ENCODE measurements around the gene AKAP6.

The AKAP6 gene

DNA sequence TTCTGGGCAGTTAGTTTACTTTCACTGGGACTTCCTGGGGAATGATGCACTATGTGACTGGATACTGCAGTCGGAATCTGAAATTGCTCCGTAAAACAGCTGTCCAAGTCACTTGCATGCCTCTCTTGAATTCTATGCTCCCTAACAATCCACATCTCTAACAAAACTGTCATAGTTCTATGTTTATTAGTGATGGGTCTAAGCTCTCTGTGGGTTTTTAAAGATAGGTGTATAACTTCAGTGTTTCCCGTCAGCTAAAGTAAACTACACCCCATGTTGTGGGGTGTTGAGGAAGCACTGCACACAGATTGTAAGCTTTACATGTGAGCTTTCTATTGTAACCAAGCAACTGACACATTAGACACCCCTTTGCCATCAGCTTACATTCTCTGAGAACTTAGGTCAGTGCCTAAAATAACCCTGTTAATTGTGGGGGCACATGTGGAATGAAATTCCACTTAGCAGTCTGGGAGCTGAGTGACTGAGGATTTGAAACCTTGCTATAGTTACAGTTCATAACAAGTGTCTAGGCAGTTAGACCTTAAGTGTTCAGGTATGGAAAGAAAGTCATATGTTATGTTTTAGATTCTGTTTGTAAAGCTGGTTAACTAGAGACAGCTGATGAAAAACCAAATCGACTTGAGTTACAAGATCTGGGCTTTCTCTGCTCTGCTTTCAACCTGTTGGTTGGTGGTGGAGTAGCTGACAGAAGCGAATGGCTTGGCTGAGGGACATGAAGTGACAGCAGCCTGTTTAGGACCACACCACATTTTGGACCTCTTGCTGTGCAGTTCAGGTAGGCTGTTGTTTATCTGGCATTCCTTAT lies 165.7 kb downstream of the AKAP6 start:
- no peaks in the 10 kb centered on the region for H3K4me1 ChIP-seq (ENCODE audit: control insufficient read depth in 2 of 2, insufficient read depth in 2 of 2, low read length in 2 of 2)
- no peak overlapping the region for H3K4me3 ChIP-seq (ENCODE audit: low read length in 2 of 2)
- no peaks in the 10 kb centered on the region for H3K27me3 ChIP-seq (ENCODE audit: control insufficient read depth in 2 of 2, insufficient read depth in 2 of 2, low read length in 2 of 2)
- H3K36me3 ChIP-seq (ENCODE audit: control insufficient read depth in 2 of 2, insufficient read depth in 2 of 2, low read length in 2 of 2), result no peaks in the 10 kb centered on the region
- no peak overlapping the region for H3K9ac ChIP-seq (ENCODE audit: low read depth in 1 of 2, low read length in 2 of 2)
- no peaks in the 10 kb centered on the region for H3K9me3 ChIP-seq (ENCODE audit: control insufficient read depth in 2 of 2, low read length in 2 of 2)
- H3K27ac ChIP-seq (ENCODE audit: low read depth in 2 of 2, low read length in 2 of 2), result no peak overlapping the region

DNA sequence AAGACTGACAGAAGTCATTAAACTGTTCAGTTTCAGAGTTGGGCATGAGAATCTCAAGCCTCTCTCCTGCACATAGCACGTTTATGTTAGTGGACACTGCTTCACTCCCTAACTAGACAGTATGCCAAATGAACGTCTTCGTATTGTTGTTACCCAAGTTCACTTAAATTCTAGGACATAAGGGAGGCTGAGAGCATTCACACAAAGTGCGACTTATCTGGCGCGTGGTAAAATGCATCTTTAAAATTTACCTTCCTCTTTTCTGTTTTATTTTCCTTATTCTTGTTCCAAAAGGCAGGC lies 166.3 kb downstream of the AKAP6 start:
- H3K9me3 ChIP-seq (ENCODE audit: control insufficient read depth in 2 of 2, low read length in 2 of 2), result no peaks in the 10 kb centered on the region
- no peak overlapping the region for H3K27ac ChIP-seq (ENCODE audit: low read depth in 2 of 2, low read length in 2 of 2)
- no peaks in the 10 kb centered on the region for H3K27me3 ChIP-seq (ENCODE audit: control insufficient read depth in 2 of 2, insufficient read depth in 2 of 2, low read length in 2 of 2)
- H3K4me3 ChIP-seq (ENCODE audit: low read length in 2 of 2), result no peak overlapping the region
- no peaks in the 10 kb centered on the region for H3K36me3 ChIP-seq (ENCODE audit: control insufficient read depth in 2 of 2, insufficient read depth in 2 of 2, low read length in 2 of 2)
- no peak overlapping the region for H3K9ac ChIP-seq (ENCODE audit: low read depth in 1 of 2, low read length in 2 of 2)
- H3K4me1 ChIP-seq (ENCODE audit: control insufficient read depth in 2 of 2, insufficient read depth in 2 of 2, low read length in 2 of 2), result no peaks in the 10 kb centered on the region

- H3K27me3 ChIP-seq (ENCODE audit: control insufficient read depth in 2 of 2, insufficient read depth in 2 of 2, low read length in 2 of 2), result no peaks in the 10 kb centered on the region
- no peak overlapping the region for H3K27ac ChIP-seq (ENCODE audit: low read depth in 2 of 2, low read length in 2 of 2)
- no peak overlapping the region for H3K9ac ChIP-seq (ENCODE audit: low read depth in 1 of 2, low read length in 2 of 2)
- H3K4me1 ChIP-seq (ENCODE audit: control insufficient read depth in 2 of 2, insufficient read depth in 2 of 2, low read length in 2 of 2), result no peaks in the 10 kb centered on the region
- H3K36me3 ChIP-seq (ENCODE audit: control insufficient read depth in 2 of 2, insufficient read depth in 2 of 2, low read length in 2 of 2), result no peaks in the 10 kb centered on the region
- no peaks in the 10 kb centered on the region for H3K9me3 ChIP-seq (ENCODE audit: control insufficient read depth in 2 of 2, low read length in 2 of 2)
- H3K4me3 ChIP-seq (ENCODE audit: low read length in 2 of 2), result no peak overlapping the region
These were observed 168.2 kb downstream of the AKAP6 start for GRCh38 chr14:32497248-32497647.

DNA sequence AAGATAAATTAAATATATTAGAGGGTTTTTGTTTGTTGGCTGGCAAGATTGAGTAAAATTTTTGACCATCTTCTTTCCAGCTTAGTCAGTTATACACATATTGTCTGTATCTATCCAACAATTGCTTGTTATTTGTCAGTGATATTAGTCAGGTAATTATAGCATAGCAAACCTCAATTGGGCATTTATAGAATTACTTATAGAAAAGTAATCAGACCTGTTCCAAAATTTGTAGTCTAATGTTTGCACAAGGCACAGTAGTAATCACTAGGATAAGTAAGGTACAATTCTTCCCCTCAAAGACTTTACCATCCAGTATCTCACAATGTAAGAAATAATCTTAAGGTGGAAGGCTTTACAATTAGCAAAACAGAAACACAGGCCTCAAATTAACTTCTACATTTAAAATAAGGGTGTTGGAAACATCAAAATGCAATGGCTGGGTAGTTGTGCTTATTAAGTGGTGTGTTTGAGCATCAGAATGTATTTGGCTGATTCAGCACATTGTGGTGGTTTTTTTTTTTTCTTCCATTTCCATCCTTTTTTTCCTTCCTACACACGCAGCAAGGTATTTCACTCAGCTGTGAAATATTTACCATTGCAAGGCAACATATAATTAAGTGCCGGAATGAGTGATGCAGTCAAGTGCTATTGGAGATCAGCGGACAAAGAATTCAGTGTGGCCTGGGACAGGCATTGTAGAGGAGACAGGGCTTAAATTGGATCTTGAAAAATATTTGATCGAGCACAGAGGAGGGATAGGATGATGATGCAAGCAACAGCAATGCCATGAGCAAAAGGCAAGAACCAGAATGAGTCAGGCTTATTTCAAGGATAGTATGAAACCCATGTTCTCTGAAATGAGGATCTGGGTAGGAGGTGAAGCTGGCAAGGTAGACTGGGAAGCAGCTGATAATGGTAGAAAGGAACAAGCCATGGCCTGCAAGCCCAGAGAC lies 178.2 kb downstream of the AKAP6 start:
- Histone ChIP-seq H3K9me3 (ENCODE audit: control insufficient read depth in 2 of 2, low read length in 2 of 2) (no peaks in the 10 kb centered on the region), H3K4me1 (ENCODE audit: control insufficient read depth in 2 of 2, insufficient read depth in 2 of 2, low read length in 2 of 2) (no peaks in the 10 kb centered on the region), H3K9ac (ENCODE audit: low read depth in 1 of 2, low read length in 2 of 2) (no peak overlapping the region), H3K36me3 (ENCODE audit: control insufficient read depth in 2 of 2, insufficient read depth in 2 of 2, low read length in 2 of 2) (no peaks in the 10 kb centered on the region), H3K4me3 (ENCODE audit: low read length in 2 of 2) (no peak overlapping the region), H3K27me3 (ENCODE audit: control insufficient read depth in 2 of 2, insufficient read depth in 2 of 2, low read length in 2 of 2) (no peaks in the 10 kb centered on the region), H3K27ac (ENCODE audit: low read depth in 2 of 2, low read length in 2 of 2) (no peak overlapping the region)

- no peak overlapping the region for H3K4me3 ChIP-seq (ENCODE audit: low read length in 2 of 2)
- H3K4me1 ChIP-seq (ENCODE audit: control insufficient read depth in 2 of 2, insufficient read depth in 2 of 2, low read length in 2 of 2), result no peaks in the 10 kb centered on the region
- no peaks in the 10 kb centered on the region for H3K9me3 ChIP-seq (ENCODE audit: control insufficient read depth in 2 of 2, low read length in 2 of 2)
- H3K27me3 ChIP-seq (ENCODE audit: control insufficient read depth in 2 of 2, insufficient read depth in 2 of 2, low read length in 2 of 2), result no peaks in the 10 kb centered on the region
- no peaks in the 10 kb centered on the region for H3K36me3 ChIP-seq (ENCODE audit: control insufficient read depth in 2 of 2, insufficient read depth in 2 of 2, low read length in 2 of 2)
- no peak overlapping the region for H3K27ac ChIP-seq (ENCODE audit: low read depth in 2 of 2, low read length in 2 of 2)
- no peak overlapping the region for H3K9ac ChIP-seq (ENCODE audit: low read depth in 1 of 2, low read length in 2 of 2)
These were observed 179.2 kb downstream of the AKAP6 start for GRCh38 chr14:32508281-32508680.

- H3K9me3 ChIP-seq (ENCODE audit: control insufficient read depth in 2 of 2, low read length in 2 of 2), result no peaks in the 10 kb centered on the region
- H3K4me3 ChIP-seq (ENCODE audit: low read length in 2 of 2), result no peak overlapping the region
- H3K27ac ChIP-seq (ENCODE audit: low read depth in 2 of 2, low read length in 2 of 2), result peak overlapping the region; percentile 3 to 40
- no peaks in the 10 kb centered on the region for H3K36me3 ChIP-seq (ENCODE audit: control insufficient read depth in 2 of 2, insufficient read depth in 2 of 2, low read length in 2 of 2)
- no peaks in the 10 kb centered on the region for H3K27me3 ChIP-seq (ENCODE audit: control insufficient read depth in 2 of 2, insufficient read depth in 2 of 2, low read length in 2 of 2)
- H3K9ac ChIP-seq (ENCODE audit: low read depth in 1 of 2, low read length in 2 of 2), result no peak overlapping the region
- H3K4me1 ChIP-seq (ENCODE audit: control insufficient read depth in 2 of 2, insufficient read depth in 2 of 2, low read length in 2 of 2), result no peaks in the 10 kb centered on the region
These were observed 180.6 kb downstream of the AKAP6 start for GRCh38 chr14:32509632-32510187.

GRCh38 chr14:32510815-32511214 lies 181.7 kb downstream of the AKAP6 start:
- Histone ChIP-seq H3K4me3 (ENCODE audit: low read length in 2 of 2) (no peak overlapping the region), H3K4me1 (ENCODE audit: control insufficient read depth in 2 of 2, insufficient read depth in 2 of 2, low read length in 2 of 2) (no peaks in the 10 kb centered on the region), H3K27me3 (ENCODE audit: control insufficient read depth in 2 of 2, insufficient read depth in 2 of 2, low read length in 2 of 2) (no peaks in the 10 kb centered on the region), H3K27ac (ENCODE audit: low read depth in 2 of 2, low read length in 2 of 2) (no peak overlapping the region), H3K9me3 (ENCODE audit: control insufficient read depth in 2 of 2, low read length in 2 of 2) (no peaks in the 10 kb centered on the region), H3K9ac (ENCODE audit: low read depth in 1 of 2, low read length in 2 of 2) (no peak overlapping the region), H3K36me3 (ENCODE audit: control insufficient read depth in 2 of 2, insufficient read depth in 2 of 2, low read length in 2 of 2) (no peaks in the 10 kb centered on the region)

DNA sequence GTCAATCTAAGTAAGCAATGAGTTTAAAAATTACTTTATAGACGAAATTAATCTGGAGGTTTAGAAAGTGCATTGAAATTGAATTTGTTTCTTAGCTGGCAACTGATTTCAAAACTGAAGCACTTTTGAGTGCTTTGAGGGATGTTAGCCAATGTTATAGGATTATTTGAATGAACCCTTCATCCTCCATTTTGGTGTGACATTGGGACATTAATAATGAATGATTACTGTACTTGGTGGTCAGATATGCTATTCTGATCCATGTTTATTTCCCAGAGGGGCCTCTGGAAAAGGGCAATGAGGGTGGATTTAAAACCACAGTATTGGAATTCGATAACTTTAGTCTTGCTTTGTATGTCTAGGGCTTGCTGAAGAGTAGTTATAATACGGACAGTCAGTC lies 183.2 kb downstream of the AKAP6 start:
- Histone ChIP-seq H3K27ac (ENCODE audit: low read depth in 2 of 2, low read length in 2 of 2) (no peak overlapping the region), H3K9ac (ENCODE audit: low read depth in 1 of 2, low read length in 2 of 2) (no peak overlapping the region), H3K9me3 (ENCODE audit: control insufficient read depth in 2 of 2, low read length in 2 of 2) (no peaks in the 10 kb centered on the region), H3K4me3 (ENCODE audit: low read length in 2 of 2) (no peak overlapping the region), H3K27me3 (ENCODE audit: control insufficient read depth in 2 of 2, insufficient read depth in 2 of 2, low read length in 2 of 2) (no peaks in the 10 kb centered on the region), H3K4me1 (ENCODE audit: control insufficient read depth in 2 of 2, insufficient read depth in 2 of 2, low read length in 2 of 2) (no peaks in the 10 kb centered on the region), H3K36me3 (ENCODE audit: control insufficient read depth in 2 of 2, insufficient read depth in 2 of 2, low read length in 2 of 2) (no peaks in the 10 kb centered on the region)

DNA sequence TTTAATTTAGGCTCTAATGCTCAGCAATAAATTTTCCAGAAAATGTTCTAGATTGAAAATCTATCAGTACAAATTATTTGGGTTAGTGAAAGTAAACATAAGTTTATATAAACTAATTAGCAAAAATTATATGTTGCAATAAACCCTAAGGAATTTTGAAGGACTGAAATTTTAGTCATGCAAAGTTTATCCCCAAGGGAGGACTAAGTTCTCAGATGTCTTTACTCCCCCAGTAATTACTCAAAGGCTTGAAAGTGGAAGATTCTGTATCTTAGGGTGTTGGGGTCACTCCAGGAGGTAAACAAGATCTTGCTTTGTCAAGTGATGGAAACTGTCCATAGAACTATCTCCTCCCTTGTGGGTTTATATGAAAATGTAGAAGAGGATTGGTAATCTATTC lies 183.7 kb downstream of the AKAP6 start:
- H3K27me3 ChIP-seq (ENCODE audit: control insufficient read depth in 2 of 2, insufficient read depth in 2 of 2, low read length in 2 of 2), result no peaks in the 10 kb centered on the region
- H3K4me3 ChIP-seq (ENCODE audit: low read length in 2 of 2), result no peak overlapping the region
- H3K9ac ChIP-seq (ENCODE audit: low read depth in 1 of 2, low read length in 2 of 2), result no peak overlapping the region
- no peak overlapping the region for H3K27ac ChIP-seq (ENCODE audit: low read depth in 2 of 2, low read length in 2 of 2)
- no peaks in the 10 kb centered on the region for H3K36me3 ChIP-seq (ENCODE audit: control insufficient read depth in 2 of 2, insufficient read depth in 2 of 2, low read length in 2 of 2)
- H3K9me3 ChIP-seq (ENCODE audit: control insufficient read depth in 2 of 2, low read length in 2 of 2), result no peaks in the 10 kb centered on the region
- H3K4me1 ChIP-seq (ENCODE audit: control insufficient read depth in 2 of 2, insufficient read depth in 2 of 2, low read length in 2 of 2), result no peaks in the 10 kb centered on the region

GRCh38 chr14:32513571-32514009 lies 184.5 kb downstream of the AKAP6 start:
- Histone ChIP-seq H3K4me1 (ENCODE audit: control insufficient read depth in 2 of 2, insufficient read depth in 2 of 2, low read length in 2 of 2) (no peaks in the 10 kb centered on the region), H3K27me3 (ENCODE audit: control insufficient read depth in 2 of 2, insufficient read depth in 2 of 2, low read length in 2 of 2) (no peaks in the 10 kb centered on the region), H3K4me3 (ENCODE audit: low read length in 2 of 2) (no peak overlapping the region), H3K9me3 (ENCODE audit: control insufficient read depth in 2 of 2, low read length in 2 of 2) (no peaks in the 10 kb centered on the region), H3K36me3 (ENCODE audit: control insufficient read depth in 2 of 2, insufficient read depth in 2 of 2, low read length in 2 of 2) (no peaks in the 10 kb centered on the region), H3K27ac (ENCODE audit: low read depth in 2 of 2, low read length in 2 of 2) (no peak overlapping the region), H3K9ac (ENCODE audit: low read depth in 1 of 2, low read length in 2 of 2) (no peak overlapping the region)

All from mucosa of rectum (tissue), 2 donors.